Measurements from ENCODE around the gene AGPS. TPM values are rescaled to one million over a fixed set of nuclear protein-coding genes. Genes with fewer than 3 reads are reported as not detected.

The AGPS gene
- total and polyA plus RNA-seq, 10 of the 15 experiments (the other 5 are each of a cell fraction or from before 2014, with no cell fraction given) = 7.9 to 54.2 (median 38.7) TPM

DNA sequence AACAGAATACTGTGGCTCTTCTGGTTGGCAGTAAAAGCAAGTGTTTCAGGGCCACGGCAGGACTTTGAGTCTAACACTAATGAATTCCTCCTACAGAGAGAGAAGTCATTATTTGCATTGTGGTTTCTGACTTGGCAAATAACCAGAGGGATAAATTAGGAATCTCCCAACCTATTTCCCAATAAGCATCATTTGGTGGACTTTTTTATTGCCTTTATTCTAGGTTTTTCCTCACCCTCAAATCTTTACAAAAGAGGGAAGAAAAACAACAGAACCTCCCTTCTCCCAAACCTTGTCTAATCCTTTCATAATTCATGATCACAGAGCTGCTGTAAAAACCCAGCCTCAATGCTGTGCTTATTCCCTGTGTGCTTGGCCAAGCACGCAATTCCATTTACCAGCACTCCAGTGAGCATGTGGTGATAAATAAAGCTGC, 179.7 kb downstream of the AGPS start:
- no peak for FAIRE-seq
- in situ Hi-C loops (cut with MboI) = no loop called here
- POLR2A ChIA-PET = interaction anchor here (0.5 kb wide), 1 partner anchor 179 kb away, joined by 5 read pairs; no protein-coding TSS in a partner anchor

GRCh38 chr2:177573120-177573519, 180.5 kb downstream of the AGPS start:
- H3K4me2 ChIP-seq (ENCODE audit: control insufficient read depth, insufficient read depth) = no peak overlapping the region
- no TSS peak for BruUV-seq (replicated peaks)
- ATAC-seq (no peak), FAIRE-seq (no peak), DNase-seq (ENCODE audit: low read depth, low spot score) (no peak)
- ChIA-PET POLR2A (no interaction called here), CTCF (no interaction called here), SMC1A (ENCODE audit: uncharacterized antibody, unreplicated experiment) (interaction anchor here (0.8 kb wide), 1 partner anchor 7 kb away, joined by 3 read pairs; no protein-coding TSS in a partner anchor), RAD21 (ENCODE audit: unreplicated experiment) (no interaction called here)
- H3K36me3 ChIP-seq (ENCODE audit: control insufficient read depth in 2 of 2, insufficient read depth in 2 of 2, low read length in 1 of 2) = no peaks in the 10 kb centered on the region
- no peaks in the 10 kb centered on the region for H3K9me3 ChIP-seq (replicated peaks; ENCODE audit: control insufficient read depth, insufficient read depth, low read length)
- H3K9ac ChIP-seq (ENCODE audit: control insufficient read depth, insufficient read depth, low read length) = no peak overlapping the region
- 74% methylated on average over 3 of the region's 3 CpGs for WGBS (ENCODE audit: insufficient coverage, insufficient replicate concordance, low lambda C conversion rate, missing lambda C conversion rate)
- H3K27ac ChIP-seq (ENCODE audit: control insufficient read depth, insufficient read depth) = no peak overlapping the region
- no peaks in the 10 kb centered on the region for H3K79me2 ChIP-seq (ENCODE audit: control insufficient read depth, insufficient read depth, low read length)
- no peaks in the 10 kb centered on the region for H3K4me1 ChIP-seq (ENCODE audit: control insufficient read depth, insufficient read depth, low read length)
- H4K20me1 ChIP-seq (ENCODE audit: control insufficient read depth, insufficient read depth) = no peaks in the 10 kb centered on the region
- in situ Hi-C loops (cut with MboI) (no loop called here), intact Hi-C loops (cut with micrococcal nuclease; ENCODE audit: unreplicated experiment) (no loop called here)
- H2AFZ ChIP-seq (ENCODE audit: control insufficient read depth, low read depth, low read length) = no peak overlapping the region
- no peak overlapping the region for H3K4me3 ChIP-seq
- H3K27me3 ChIP-seq (replicated peaks in 1 of 2; ENCODE audit: control insufficient read depth in 2 of 2, insufficient read depth in 2 of 2, low read length in 1 of 2) = no peaks in the 10 kb centered on the region
- TF ChIP-seq POLR2AphosphoS5 (IDR thresholded peaks at IDR 0.05; ENCODE audit: low read length) (no peak), NR2F1 (conservative IDR thresholded peaks at IDR 0.05) (no peak), MEF2B (IDR thresholded peaks at IDR 0.05; ENCODE audit: partially characterized antibody, poor library complexity, severe bottlenecking) (no peak), ZBED1 (IDR thresholded peaks at IDR 0.05; ENCODE audit: borderline replicate concordance) (no peak), ZNF622 (IDR thresholded peaks at IDR 0.05) (no peak), TARDBP (IDR thresholded peaks at IDR 0.05; ENCODE audit: borderline replicate concordance) (no peak), NFIC (IDR thresholded peaks at IDR 0.05; ENCODE audit: low read depth, low read length) (no peak)
- TF ChIP-seq, protein P1, sequence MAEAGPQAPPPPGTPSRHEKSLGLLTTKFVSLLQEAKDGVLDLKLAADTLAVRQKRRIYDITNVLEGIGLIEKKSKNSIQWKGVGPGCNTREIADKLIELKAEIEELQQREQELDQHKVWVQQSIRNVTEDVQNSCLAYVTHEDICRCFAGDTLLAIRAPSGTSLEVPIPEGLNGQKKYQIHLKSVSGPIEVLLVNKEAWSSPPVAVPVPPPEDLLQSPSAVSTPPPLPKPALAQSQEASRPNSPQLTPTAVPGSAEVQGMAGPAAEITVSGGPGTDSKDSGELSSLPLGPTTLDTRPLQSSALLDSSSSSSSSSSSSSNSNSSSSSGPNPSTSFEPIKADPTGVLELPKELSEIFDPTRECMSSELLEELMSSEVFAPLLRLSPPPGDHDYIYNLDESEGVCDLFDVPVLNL (IDR thresholded peaks at IDR 0.05; ENCODE audit: low read depth, low read length) = no peak

More for the DNA sequence above, 179.7 kb downstream of the AGPS start:
- SMC1A ChIA-PET (ENCODE audit: uncharacterized antibody, unreplicated experiment) = no interaction called here
- Histone ChIP-seq H3K27ac (ENCODE audit: control insufficient read depth, insufficient read depth) (no peak overlapping the region), H3K36me3 (ENCODE audit: control insufficient read depth in 2 of 2, insufficient read depth in 2 of 2, low read length in 1 of 2) (no peaks in the 10 kb centered on the region), H3K79me2 (ENCODE audit: control insufficient read depth, insufficient read depth, low read length) (no peaks in the 10 kb centered on the region), H3K9ac (ENCODE audit: control insufficient read depth, insufficient read depth, low read length) (no peak overlapping the region), H3K4me2 (ENCODE audit: control insufficient read depth, insufficient read depth) (no peak overlapping the region), H2AFZ (ENCODE audit: control insufficient read depth, low read depth, low read length) (no peak overlapping the region), H3K9me3 (replicated peaks; ENCODE audit: control insufficient read depth, insufficient read depth, low read length) (no peaks in the 10 kb centered on the region), H3K4me3 (no peak overlapping the region), H3K27me3 (replicated peaks in 1 of 2; ENCODE audit: control insufficient read depth in 2 of 2, insufficient read depth in 2 of 2, low read length in 1 of 2) (no peaks in the 10 kb centered on the region), H3K4me1 (ENCODE audit: control insufficient read depth, insufficient read depth, low read length) (no peaks in the 10 kb centered on the region), H4K20me1 (ENCODE audit: control insufficient read depth, insufficient read depth) (no peaks in the 10 kb centered on the region)
- intact Hi-C loops (cut with micrococcal nuclease; ENCODE audit: unreplicated experiment) = no loop called here
- WGBS (ENCODE audit: insufficient coverage, insufficient replicate concordance, low lambda C conversion rate, missing lambda C conversion rate) = 46% methylated on average over 2 of the region's 2 CpGs
- RAD21 ChIA-PET (ENCODE audit: unreplicated experiment) = no interaction called here
- no peak for TF ChIP-seq STAT3 (IDR thresholded peaks at IDR 0.05; ENCODE audit: low read depth, low read length)
- TF ChIP-seq ESRRA (IDR thresholded peaks at IDR 0.05; ENCODE audit: low read length) = no peak
- TF ChIP-seq FOXK2 (IDR thresholded peaks at IDR 0.05) = no peak
- TF ChIP-seq, protein P2, sequence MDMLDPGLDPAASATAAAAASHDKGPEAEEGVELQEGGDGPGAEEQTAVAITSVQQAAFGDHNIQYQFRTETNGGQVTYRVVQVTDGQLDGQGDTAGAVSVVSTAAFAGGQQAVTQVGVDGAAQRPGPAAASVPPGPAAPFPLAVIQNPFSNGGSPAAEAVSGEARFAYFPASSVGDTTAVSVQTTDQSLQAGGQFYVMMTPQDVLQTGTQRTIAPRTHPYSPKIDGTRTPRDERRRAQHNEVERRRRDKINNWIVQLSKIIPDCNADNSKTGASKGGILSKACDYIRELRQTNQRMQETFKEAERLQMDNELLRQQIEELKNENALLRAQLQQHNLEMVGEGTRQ (IDR thresholded peaks at IDR 0.05; ENCODE audit: borderline replicate concordance, low read depth, low read length) = no peak
- no peak for TF ChIP-seq ZNF384 (IDR thresholded peaks at IDR 0.05; ENCODE audit: borderline replicate concordance, low read depth, low read length)
- TF ChIP-seq SUPT20H (IDR thresholded peaks at IDR 0.05; ENCODE audit: borderline replicate concordance, control insufficient read depth, low read depth, low read length) = no peak
- no peak for TF ChIP-seq HDAC6 (IDR thresholded peaks at IDR 0.05; ENCODE audit: unreplicated experiment)
- no peak for TF ChIP-seq SREBF1 (IDR thresholded peaks at IDR 0.05; ENCODE audit: low read length)
- no TSS peak for BruUV-seq (replicated peaks)
- DNase-seq (ENCODE audit: low read depth, low spot score) = no peak
- no peak for ATAC-seq
- CTCF ChIA-PET = no interaction called here
